Measurements from ENCODE around the gene PGAP6. TPM values are rescaled to one million over a fixed set of nuclear protein-coding genes. Genes with fewer than 3 reads are reported as not detected.

Gene PGAP6
- total RNA-seq, 1 donor from 2014 or later, result 55.8 TPM

DNA sequence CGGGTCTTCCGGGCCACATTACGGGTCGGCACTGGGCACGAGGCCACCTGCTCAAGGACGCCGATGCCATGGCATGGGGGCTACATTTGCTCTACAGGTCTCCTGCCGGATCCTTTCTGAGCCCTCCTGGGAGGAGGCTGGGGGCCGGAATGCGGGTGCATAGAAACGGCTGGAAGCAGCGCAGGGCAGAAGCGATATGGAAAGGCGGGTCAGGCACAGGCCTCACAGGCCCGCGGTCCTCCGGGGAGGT, 57.7 kb downstream of the PGAP6 start:
- peaks cover 53% of the 10 kb centered on the region for H3K4me1 ChIP-seq
- no peak for DNase-seq
- H3K27ac ChIP-seq, result no peak overlapping the region
- no peaks in the 10 kb centered on the region for H3K9me3 ChIP-seq
- no peak for ATAC-seq
- no peaks in the 10 kb centered on the region for H3K27me3 ChIP-seq (ENCODE audit: low read depth)
- H3K36me3 ChIP-seq, result peaks cover under 1% of the 10 kb centered on the region
- no peak overlapping the region for H3K4me3 ChIP-seq
- TF ChIP-seq, protein P1, sequence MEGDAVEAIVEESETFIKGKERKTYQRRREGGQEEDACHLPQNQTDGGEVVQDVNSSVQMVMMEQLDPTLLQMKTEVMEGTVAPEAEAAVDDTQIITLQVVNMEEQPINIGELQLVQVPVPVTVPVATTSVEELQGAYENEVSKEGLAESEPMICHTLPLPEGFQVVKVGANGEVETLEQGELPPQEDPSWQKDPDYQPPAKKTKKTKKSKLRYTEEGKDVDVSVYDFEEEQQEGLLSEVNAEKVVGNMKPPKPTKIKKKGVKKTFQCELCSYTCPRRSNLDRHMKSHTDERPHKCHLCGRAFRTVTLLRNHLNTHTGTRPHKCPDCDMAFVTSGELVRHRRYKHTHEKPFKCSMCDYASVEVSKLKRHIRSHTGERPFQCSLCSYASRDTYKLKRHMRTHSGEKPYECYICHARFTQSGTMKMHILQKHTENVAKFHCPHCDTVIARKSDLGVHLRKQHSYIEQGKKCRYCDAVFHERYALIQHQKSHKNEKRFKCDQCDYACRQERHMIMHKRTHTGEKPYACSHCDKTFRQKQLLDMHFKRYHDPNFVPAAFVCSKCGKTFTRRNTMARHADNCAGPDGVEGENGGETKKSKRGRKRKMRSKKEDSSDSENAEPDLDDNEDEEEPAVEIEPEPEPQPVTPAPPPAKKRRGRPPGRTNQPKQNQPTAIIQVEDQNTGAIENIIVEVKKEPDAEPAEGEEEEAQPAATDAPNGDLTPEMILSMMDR (IDR thresholded peaks at IDR 0.05), result no peak
- intact Hi-C loops (cut with DNase I), result no loop called here

GRCh38 chr16:322476-323143, 59.2 kb downstream of the PGAP6 start:
- TF ChIP-seq, protein P1 (IDR thresholded peaks at IDR 0.05), result no peak
- no peak overlapping the region for H3K27ac ChIP-seq
- peaks cover 39% of the 10 kb centered on the region for H3K4me1 ChIP-seq

GRCh38 chr16:321532-321931, 60.2 kb downstream of the PGAP6 start:
- intact Hi-C loops (cut with DNase I), result no loop called here
- TF ChIP-seq, protein P1 (IDR thresholded peaks at IDR 0.05), result no peak
- no peak for ATAC-seq

More at GRCh38 chr16:322476-323143, 59.2 kb downstream of the PGAP6 start:
- Histone ChIP-seq H3K27me3 (ENCODE audit: low read depth) (no peaks in the 10 kb centered on the region), H3K36me3 (peaks cover 11% of the 10 kb centered on the region), H3K4me3 (no peak overlapping the region), H3K9me3 (no peaks in the 10 kb centered on the region)
- DNase-seq (no peak), ATAC-seq (no peak)
- intact Hi-C loops (cut with DNase I), result no loop called here

More at GRCh38 chr16:321532-321931, 60.2 kb downstream of the PGAP6 start:
- H3K9me3 ChIP-seq, result no peaks in the 10 kb centered on the region
- no peak overlapping the region for H3K27ac ChIP-seq
- no peak overlapping the region for H3K4me3 ChIP-seq
- no peaks in the 10 kb centered on the region for H3K27me3 ChIP-seq (ENCODE audit: low read depth)
- H3K36me3 ChIP-seq, result peaks cover 11% of the 10 kb centered on the region
- no peak for DNase-seq
- H3K4me1 ChIP-seq, result peaks cover 28% of the 10 kb centered on the region

Other genes starting within 250 kb of the PGAP6 start
- gene NPRL3, start 243.3 kb downstream of the PGAP6 start, total RNA-seq, result 29.1 TPM
- not detected for gene HBZ, start 229.3 kb downstream of the PGAP6 start, total RNA-seq
- not detected for gene HBM, start 216.0 kb downstream of the PGAP6 start, total RNA-seq
- gene HBA2, start 209.1 kb downstream of the PGAP6 start, total RNA-seq, result 232 TPM
- 217 TPM for gene HBA1, start 205.3 kb downstream of the PGAP6 start, total RNA-seq
- gene HBQ1, start 201.5 kb downstream of the PGAP6 start, total RNA-seq, result not detected
- gene LUC7L, start 152.5 kb downstream of the PGAP6 start, total RNA-seq, result 70.9 TPM
- gene FAM234A, start 147.2 kb downstream of the PGAP6 start, total RNA-seq, result 51.7 TPM
- 8.2 TPM for gene RGS11, start 106.0 kb downstream of the PGAP6 start, total RNA-seq
- gene ARHGDIG, start 101.4 kb downstream of the PGAP6 start, total RNA-seq, result not detected
- gene PDIA2, start 98.8 kb downstream of the PGAP6 start, total RNA-seq, result not detected
- gene AXIN1, start 29.3 kb downstream of the PGAP6 start, total RNA-seq, result 22.4 TPM
- gene MRPL28, start 11.4 kb downstream of the PGAP6 start, total RNA-seq, result 43.4 TPM
- gene NME4, start 15.2 kb upstream of the PGAP6 start, total RNA-seq, result 42.3 TPM
- gene DECR2, start 19.9 kb upstream of the PGAP6 start, total RNA-seq, result 10.1 TPM
- 32.2 TPM for gene RAB11FIP3, start 43.7 kb upstream of the PGAP6 start, total RNA-seq
- 44.3 TPM for gene CAPN15, start 145.7 kb upstream of the PGAP6 start, total RNA-seq
- gene PRR35, start 178.4 kb upstream of the PGAP6 start, total RNA-seq, result not detected
- 2.7 TPM for gene NHLRC4, start 185.0 kb upstream of the PGAP6 start, total RNA-seq
- 68.9 TPM for gene PIGQ, start 188.0 kb upstream of the PGAP6 start, total RNA-seq
- 40.1 TPM for gene RAB40C, start 208.1 kb upstream of the PGAP6 start, total RNA-seq
- 1.2 TPM for gene WFIKKN1, start 249.0 kb upstream of the PGAP6 start, total RNA-seq

Measured in lower lobe of right lung (tissue), 2 donors.